ENCODE results near the gene ZNF142.

GRCh38 chr2:218645126-218645525 is 14.3 kb downstream of the ZNF142 start:
- TF ChIP-seq CTCF (conservative IDR thresholded peaks at IDR 0.05; ENCODE audit: low read length) (no peak), EZH2phosphoT487 (IDR thresholded peaks at IDR 0.05; ENCODE audit: borderline replicate concordance, low read depth, low read length) (no peak)
